Parathyroid adenoma (tissue), 2 donors: Measurements from ENCODE around the gene FBLN2.

Experiments used
- H2AFZ ChIP-seq: fragments of 300-600 bp; sonication (generic); one replicate; pipeline ENCODE4 v1.7.0; 2017; ENCODE audit warnings: antibody characterized with exemption, mild to moderate bottlenecking
- H3K27ac ChIP-seq: fragments of 300-600 bp; sonication (generic); one replicate; pipeline ENCODE4 v1.7.0; 2017
- H3K27me3 ChIP-seq: fragments of 300-600 bp; sonication (generic); one replicate; pipeline ENCODE4 v1.7.0; 2017; ENCODE audit warnings: low read length; ENCODE audit not compliant: control insufficient read depth, insufficient read depth
- H3K36me3 ChIP-seq: fragments of 300-600 bp; sonication (generic); one replicate; pipeline ENCODE4 v1.7.0; 2017; ENCODE audit warnings: low read length; ENCODE audit not compliant: control insufficient read depth, insufficient read depth
- H3K4me1 ChIP-seq: fragments of 300-600 bp; sonication (generic); one replicate; pipeline ENCODE4 v1.7.0; 2017; ENCODE audit warnings: control low read depth
- H3K4me2 ChIP-seq: fragments of 300-600 bp; sonication (generic); one replicate; pipeline ENCODE4 v1.7.0; 2017; ENCODE audit warnings: low read length
- H3K4me3 ChIP-seq: fragments of 300-600 bp; sonication (generic); one replicate; pipeline ENCODE4 v1.7.0; 2017; ENCODE audit warnings: low read depth, low read length
- H3K79me2 ChIP-seq: fragments of 300-600 bp; sonication (generic); one replicate; pipeline ENCODE4 v1.7.0; 2017; ENCODE audit warnings: control low read depth
- H3K9ac ChIP-seq: fragments of 300-600 bp; sonication (generic); one replicate; pipeline ENCODE4 v1.7.0; 2017; ENCODE audit warnings: mild to moderate bottlenecking
- H3K9me3 ChIP-seq: fragments of 300-600 bp; sonication (generic); one replicate; pipeline ENCODE4 v1.7.0; 2017; ENCODE audit warnings: low read length; ENCODE audit not compliant: control insufficient read depth
- TF ChIP-seq, protein P1 (sequence below): fragments of 300-600 bp; sonication (generic); IDR thresholded peaks from one replicate; pipeline ENCODE4 v1.7.0; 2017; ENCODE audit warnings: antibody characterized with exemption, mild to moderate bottlenecking
- donor health status: primary hyperparathyroidism.

The FBLN2 gene

DNA sequence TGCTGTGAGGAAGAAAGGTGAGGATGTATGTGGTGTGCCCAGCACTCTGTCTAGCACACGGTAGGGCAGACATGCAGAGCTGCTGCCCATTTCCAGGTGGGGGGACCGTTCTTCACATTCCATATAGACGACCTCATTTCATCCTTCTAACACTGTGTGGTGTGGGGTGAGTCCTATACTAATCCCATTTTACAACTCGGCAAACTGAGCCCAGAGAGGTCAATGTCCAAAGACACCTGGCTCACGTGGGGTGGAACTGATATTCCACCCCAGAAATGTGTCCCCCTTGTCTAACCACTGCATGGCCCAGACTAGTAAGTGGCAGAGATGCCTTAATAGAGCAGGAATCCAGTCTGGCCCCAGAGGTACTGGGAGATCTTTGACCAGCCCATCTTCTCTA is 119.2 kb downstream of the FBLN2 start:
- Histone ChIP-seq H3K27ac (no peak overlapping the region), H3K9me3 (no peaks in the 10 kb centered on the region), H3K4me1 (no peaks in the 10 kb centered on the region), H3K79me2 (no peaks in the 10 kb centered on the region), H3K27me3 (no peaks in the 10 kb centered on the region), H3K36me3 (no peaks in the 10 kb centered on the region), H3K9ac (no peak overlapping the region), H3K4me2 (no peak overlapping the region), H3K4me3 (no peak overlapping the region), H2AFZ (no peak overlapping the region)
- TF ChIP-seq, protein P1, sequence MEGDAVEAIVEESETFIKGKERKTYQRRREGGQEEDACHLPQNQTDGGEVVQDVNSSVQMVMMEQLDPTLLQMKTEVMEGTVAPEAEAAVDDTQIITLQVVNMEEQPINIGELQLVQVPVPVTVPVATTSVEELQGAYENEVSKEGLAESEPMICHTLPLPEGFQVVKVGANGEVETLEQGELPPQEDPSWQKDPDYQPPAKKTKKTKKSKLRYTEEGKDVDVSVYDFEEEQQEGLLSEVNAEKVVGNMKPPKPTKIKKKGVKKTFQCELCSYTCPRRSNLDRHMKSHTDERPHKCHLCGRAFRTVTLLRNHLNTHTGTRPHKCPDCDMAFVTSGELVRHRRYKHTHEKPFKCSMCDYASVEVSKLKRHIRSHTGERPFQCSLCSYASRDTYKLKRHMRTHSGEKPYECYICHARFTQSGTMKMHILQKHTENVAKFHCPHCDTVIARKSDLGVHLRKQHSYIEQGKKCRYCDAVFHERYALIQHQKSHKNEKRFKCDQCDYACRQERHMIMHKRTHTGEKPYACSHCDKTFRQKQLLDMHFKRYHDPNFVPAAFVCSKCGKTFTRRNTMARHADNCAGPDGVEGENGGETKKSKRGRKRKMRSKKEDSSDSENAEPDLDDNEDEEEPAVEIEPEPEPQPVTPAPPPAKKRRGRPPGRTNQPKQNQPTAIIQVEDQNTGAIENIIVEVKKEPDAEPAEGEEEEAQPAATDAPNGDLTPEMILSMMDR, result no peak

DNA sequence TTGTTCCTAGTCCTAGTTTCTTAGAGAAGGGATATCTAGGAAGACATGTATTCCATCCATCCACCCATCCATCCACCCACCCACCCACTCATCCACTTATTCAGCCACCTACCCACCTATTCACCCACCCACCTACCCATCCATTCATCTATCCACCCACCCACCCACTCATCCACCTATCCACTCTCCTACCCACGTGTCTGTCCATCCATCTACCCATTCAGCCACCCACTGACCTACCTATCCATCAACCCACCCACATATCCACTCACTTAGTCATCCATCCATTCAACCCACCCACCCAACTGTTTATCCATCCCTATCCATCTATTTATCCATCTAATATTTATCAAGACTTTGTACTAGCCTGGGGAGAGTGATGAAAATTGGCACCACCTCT is 120.5 kb downstream of the FBLN2 start:
- no peaks in the 10 kb centered on the region for H3K4me1 ChIP-seq
- H3K27ac ChIP-seq, result no peak overlapping the region
- no peaks in the 10 kb centered on the region for H3K36me3 ChIP-seq
- no peak overlapping the region for H3K4me2 ChIP-seq
- no peak overlapping the region for H3K9ac ChIP-seq
- H3K9me3 ChIP-seq, result no peaks in the 10 kb centered on the region
- H2AFZ ChIP-seq, result no peak overlapping the region
- no peaks in the 10 kb centered on the region for H3K79me2 ChIP-seq
- TF ChIP-seq, protein P1, result no peak
- no peaks in the 10 kb centered on the region for H3K27me3 ChIP-seq
- no peak overlapping the region for H3K4me3 ChIP-seq

DNA sequence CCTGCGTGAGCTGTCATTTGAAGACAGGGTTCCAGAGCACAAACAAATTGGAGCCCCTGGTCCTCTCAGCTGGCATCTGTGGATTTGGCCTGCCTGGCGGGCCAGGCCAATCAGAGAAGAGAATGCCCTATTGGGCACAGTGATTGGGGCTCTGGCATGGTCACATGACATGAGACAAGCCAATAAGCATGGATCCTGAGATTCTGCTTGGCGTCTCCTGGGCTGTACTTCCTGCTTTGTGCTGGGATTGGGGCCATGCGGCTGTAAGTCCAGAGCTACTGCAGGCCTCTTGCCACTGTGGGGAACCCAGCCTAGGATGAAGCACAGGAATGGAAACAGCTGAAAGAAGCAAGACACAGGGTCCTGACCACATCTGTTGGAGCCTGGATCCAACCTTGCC is 121.4 kb downstream of the FBLN2 start:
- no peak overlapping the region for H3K27ac ChIP-seq
- no peak overlapping the region for H2AFZ ChIP-seq
- H3K36me3 ChIP-seq, result no peaks in the 10 kb centered on the region
- H3K4me2 ChIP-seq, result no peak overlapping the region
- TF ChIP-seq, protein P1, result no peak
- no peak overlapping the region for H3K4me3 ChIP-seq
- H3K9ac ChIP-seq, result no peak overlapping the region
- no peaks in the 10 kb centered on the region for H3K9me3 ChIP-seq
- H3K4me1 ChIP-seq, result no peaks in the 10 kb centered on the region
- H3K27me3 ChIP-seq, result no peaks in the 10 kb centered on the region
- no peaks in the 10 kb centered on the region for H3K79me2 ChIP-seq

DNA sequence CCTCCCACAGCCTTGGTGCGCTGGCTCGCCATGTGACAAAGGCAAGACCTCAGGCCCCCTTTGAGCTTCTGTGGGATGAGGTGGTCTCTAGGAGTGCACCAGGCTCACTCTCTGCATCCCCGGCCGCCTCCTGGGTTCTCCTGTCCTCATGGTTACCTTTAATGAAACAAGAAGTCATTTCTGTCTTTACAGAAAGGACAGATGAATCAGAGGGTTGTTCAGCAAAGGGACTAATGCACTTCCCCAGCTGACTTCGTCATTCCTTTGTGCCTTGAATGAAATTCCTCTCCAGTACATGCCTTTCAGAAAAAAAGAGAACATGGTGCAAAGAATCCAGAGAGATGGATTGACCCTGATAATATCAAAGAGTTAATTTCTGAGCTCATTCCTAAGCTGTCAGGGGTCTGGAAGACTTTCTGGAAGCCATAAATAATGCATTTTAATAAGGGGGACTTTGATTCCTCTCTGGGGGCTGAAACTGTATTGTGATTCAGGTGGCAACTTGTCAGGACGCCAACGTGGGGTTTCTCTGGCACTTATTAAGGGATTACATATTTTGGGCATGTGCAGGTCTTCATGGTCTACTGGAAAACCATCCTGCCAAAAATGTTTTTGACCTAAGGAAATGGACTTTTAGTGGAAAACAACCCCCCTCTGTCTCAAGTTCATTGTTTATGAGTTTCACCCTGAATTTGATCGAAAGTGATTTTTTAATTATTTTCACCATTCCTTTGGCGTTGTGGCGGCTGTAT is 122.7 kb downstream of the FBLN2 start:
- Histone ChIP-seq H2AFZ (no peak overlapping the region), H3K9me3 (no peaks in the 10 kb centered on the region), H3K27me3 (no peaks in the 10 kb centered on the region), H3K4me2 (no peak overlapping the region), H3K9ac (no peak overlapping the region), H3K36me3 (no peaks in the 10 kb centered on the region), H3K27ac (no peak overlapping the region), H3K4me3 (no peak overlapping the region), H3K4me1 (no peaks in the 10 kb centered on the region), H3K79me2 (no peaks in the 10 kb centered on the region)
- TF ChIP-seq, protein P1, result no peak

DNA sequence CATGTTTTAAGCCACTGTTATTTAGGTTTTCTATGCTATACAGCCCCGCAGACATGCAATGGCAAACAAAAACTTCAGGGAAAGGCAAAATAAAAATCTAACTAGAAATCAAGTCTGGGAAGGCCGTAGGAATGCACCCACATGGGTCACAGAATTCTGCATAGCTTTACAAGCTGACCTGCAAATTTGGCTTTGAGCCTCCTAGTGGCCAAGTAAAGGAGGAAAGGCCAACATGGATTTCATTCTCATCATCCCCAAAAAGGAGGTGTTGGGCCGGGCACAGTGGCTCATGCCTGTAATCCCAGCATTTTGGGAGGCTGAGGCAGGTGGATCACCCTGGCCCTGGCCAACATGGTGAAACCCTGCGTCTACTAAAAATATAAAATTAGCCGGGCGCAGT is 124.3 kb downstream of the FBLN2 start:
- no peaks in the 10 kb centered on the region for H3K79me2 ChIP-seq
- H3K27ac ChIP-seq, result no peak overlapping the region
- TF ChIP-seq, protein P1, result no peak
- H3K36me3 ChIP-seq, result no peaks in the 10 kb centered on the region
- H3K4me1 ChIP-seq, result no peaks in the 10 kb centered on the region
- H3K9me3 ChIP-seq, result no peaks in the 10 kb centered on the region
- no peak overlapping the region for H3K4me2 ChIP-seq
- no peaks in the 10 kb centered on the region for H3K27me3 ChIP-seq
- no peak overlapping the region for H2AFZ ChIP-seq
- no peak overlapping the region for H3K4me3 ChIP-seq
- H3K9ac ChIP-seq, result no peak overlapping the region
